SH-SY5Y (cell line): ENCODE measurements around the gene POLR2C.

Experiments used
- GATA2 ChIP-seq: IDR thresholded peaks from 2 replicates; pipeline ENCODE4 v1.6.1; 2011; ENCODE audit warnings: mild to moderate bottlenecking, low read depth, low read length
- GATA3 ChIP-seq: IDR thresholded peaks from 2 replicates; pipeline ENCODE4 v1.6.1; 2011; ENCODE audit warnings: low read depth, mild to moderate bottlenecking, low read length, moderate library complexity

GRCh38 chr16:57517397-57518367 is 55.2 kb downstream of the POLR2C start:
- no peak for TF ChIP-seq GATA2
- TF ChIP-seq GATA3, result no peak
